Stimulated activated CD4-positive, alpha-beta T cell treated with anti-CD3 and anti-CD28 coated beads, TNF-alpha, amount 100 ng/mL, for 24 hours (primary cell): ENCODE data around the gene LDLRAD3.
A peak's percentile ranks its signal among the peaks of the same experiment; 100 is the strongest.

Source experiments
- DNase-seq, 3 experiments: peaks; one replicate each; pipeline ENCODE4 v3.0.0-alpha.2; 2020; ENCODE audit warnings: low read depth in 3 of 3

Gene LDLRAD3

GRCh38 chr11:36131721-36132397 lies 188.0 kb downstream of the LDLRAD3 start:
- DNase-seq = no peak

DNA sequence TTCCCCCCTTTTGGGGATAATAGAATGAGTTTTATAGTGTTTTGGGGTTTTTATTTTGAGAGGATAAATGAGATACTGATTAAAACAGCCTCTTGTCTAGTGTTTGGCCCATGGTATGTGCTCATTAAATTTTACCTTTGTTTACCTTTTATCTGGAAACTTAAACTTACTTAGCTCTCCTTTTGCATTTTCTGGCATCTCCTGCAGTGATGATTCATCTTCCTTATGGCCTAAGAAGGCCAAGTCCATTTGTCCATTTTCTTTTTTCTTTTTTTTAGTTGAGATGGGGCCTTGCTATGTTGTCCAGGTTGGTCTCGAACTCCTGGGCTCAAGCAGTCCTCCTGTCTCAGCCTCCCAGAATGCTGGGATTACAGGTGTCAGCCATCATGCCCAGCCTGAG lies 189.1 kb downstream of the LDLRAD3 start:
- no peak for DNase-seq

GRCh38 chr11:36135076-36135475 lies 191.2 kb downstream of the LDLRAD3 start:
- DNase-seq = no peak

DNA sequence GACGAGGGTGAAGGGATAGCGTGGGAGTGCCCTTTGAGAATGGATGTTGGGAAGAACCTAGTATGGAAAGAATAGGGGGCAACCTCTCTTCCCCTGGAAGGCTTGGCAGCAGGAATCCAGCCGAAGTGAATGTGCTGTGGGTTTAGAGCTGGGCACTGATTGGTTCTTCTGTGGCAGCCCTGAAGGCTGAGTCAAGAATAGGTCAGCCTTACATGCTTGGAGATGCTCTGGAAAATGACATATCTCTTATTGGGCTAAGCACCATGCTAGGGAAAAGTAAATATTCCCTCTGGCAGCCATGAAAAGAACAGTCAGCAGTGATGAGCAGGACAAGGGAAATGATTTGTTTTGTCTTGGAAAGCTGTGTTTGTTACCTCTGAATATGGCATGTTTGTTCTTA lies 195.9 kb downstream of the LDLRAD3 start:
- no peak for DNase-seq

DNA sequence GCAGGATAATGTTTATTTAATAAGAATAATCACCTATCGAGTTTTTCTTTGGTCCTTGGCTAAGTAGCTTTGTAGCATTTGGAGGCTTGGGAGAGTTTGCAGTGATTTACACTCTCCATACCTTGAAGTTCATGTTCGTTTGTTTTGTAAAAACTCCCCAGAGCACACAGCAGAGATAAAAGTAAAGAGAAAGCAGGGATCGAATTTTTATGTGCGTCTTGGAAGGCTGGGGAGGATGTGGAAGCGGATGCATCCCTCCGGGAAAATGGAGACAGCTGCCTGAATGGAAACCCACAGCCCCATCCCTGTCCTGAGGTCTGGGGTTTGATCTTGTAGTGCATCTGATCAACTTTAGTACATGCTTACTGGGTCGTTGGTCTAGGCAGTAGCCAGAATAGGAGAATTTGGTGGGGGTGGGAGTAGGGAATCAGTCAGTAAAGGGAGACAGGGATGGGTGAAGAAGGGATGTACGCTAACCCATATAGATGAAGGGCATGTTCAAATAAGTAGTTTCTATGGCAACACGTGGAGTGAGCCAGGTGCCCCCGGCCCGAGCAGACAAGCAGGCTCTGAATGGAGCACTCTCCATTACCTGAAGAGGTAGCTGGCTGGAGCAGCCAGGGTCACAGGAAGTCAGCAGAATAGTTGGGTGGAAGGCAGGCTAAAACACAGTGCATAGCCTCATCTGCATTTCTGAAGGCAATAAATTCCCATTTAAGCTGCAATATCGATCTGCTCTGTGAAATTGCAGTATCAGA lies 197.5 kb downstream of the LDLRAD3 start:
- no peak for DNase-seq

GRCh38 chr11:36141956-36142355 lies 198.1 kb downstream of the LDLRAD3 start:
- DNase-seq = no peak

DNA sequence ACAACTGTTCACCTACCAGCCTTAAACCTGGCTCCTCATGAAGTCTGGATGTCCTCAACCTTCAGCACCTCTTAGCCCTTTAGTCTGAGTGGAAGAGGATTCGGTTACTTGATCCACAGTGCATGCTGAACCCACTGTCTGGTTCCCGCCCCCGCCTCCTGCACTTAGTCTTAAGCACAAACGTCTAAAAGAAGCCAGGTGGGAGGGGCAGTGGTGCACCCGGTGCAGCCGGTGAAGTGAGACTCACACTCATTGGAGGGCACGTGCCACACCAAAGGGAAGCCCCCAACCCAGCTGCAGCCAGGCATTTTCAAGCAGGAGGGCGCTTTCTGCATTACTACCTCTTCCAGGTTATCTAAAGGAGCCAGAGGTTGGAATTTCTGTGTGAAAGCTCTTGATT lies 198.6 kb downstream of the LDLRAD3 start:
- DNase-seq = no peak

GRCh38 chr11:36142879-36143278 lies 199.0 kb downstream of the LDLRAD3 start:
- no peak for DNase-seq

DNA sequence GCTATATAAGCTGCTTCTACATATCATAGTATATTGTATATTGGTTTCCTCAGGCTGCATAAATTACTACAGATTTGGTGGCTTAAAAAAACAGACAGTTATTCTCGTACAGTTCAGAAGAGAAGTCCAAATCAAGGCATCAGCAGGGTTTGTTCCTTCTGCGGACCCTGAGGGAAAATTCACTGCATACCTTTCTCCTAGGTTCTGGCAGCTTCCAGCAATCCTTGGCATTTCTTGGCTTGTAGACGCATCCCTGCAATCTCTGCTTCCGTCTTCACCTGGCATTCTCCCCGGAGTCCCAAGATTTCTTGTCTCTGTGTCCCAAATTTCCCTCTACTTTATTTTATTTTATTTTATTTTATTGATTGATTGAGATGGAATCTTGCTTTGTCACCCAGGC lies 202.6 kb downstream of the LDLRAD3 start:
- DNase-seq = no peak

GRCh38 chr11:36147491-36147890 lies 203.6 kb downstream of the LDLRAD3 start:
- no peak for DNase-seq

- no peak for DNase-seq
These were observed 204.8 kb downstream of the LDLRAD3 start for GRCh38 chr11:36148701-36149100.

DNA sequence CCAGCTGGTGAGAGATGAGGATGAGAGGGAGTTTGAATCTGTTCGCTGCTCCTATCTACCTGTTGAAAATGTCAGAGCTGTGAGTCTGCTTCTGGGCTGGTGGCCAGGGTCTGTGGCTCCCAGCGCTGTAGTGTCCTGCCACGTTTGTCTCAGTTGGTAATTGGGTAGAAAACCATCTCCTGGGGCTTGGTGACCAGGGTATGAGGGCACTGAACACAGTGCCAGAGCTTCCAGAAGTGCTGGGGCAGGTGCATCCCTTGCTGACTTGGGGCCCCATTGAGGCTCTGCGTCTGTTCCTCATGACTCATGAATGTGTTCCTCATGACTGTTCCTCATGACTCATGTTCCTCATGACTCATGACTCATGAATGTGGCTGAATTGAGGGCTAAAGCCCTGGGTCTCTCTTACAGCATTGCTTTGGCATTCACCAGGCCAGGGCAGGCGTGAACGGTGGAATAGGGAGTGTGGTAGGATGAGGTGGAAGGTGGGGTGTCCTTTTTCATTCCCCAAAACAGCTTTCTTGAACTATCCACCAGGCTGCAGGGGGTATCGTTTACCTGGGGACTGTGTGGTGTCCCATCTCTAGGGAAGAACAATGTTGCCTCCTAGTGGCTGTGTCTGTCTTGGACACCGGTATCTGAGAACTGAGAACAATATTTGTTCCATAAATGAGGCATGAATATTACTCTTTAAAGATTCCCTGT lies 205.8 kb downstream of the LDLRAD3 start:
- DNase-seq = peak in 1 of 3 experiments; percentile 37

DNA sequence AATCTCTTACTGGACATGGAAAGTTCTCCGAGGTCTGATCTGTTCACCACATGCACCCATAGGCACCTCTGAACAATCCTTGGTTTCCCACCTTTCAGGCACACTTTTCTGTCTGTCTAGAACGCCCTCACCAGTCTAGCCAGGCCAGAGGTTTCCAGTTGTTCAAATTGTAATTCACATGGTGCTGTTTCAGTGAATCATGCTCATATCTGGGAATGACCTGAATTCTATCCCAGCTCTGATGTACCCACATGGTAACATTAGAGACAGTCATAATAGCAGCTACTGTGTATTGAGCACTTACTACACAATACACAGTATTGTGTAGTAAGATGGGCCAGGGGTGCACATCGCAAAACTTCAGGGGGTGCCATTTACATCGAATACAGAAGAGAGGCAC lies 207.1 kb downstream of the LDLRAD3 start:
- DNase-seq = no peak

DNA sequence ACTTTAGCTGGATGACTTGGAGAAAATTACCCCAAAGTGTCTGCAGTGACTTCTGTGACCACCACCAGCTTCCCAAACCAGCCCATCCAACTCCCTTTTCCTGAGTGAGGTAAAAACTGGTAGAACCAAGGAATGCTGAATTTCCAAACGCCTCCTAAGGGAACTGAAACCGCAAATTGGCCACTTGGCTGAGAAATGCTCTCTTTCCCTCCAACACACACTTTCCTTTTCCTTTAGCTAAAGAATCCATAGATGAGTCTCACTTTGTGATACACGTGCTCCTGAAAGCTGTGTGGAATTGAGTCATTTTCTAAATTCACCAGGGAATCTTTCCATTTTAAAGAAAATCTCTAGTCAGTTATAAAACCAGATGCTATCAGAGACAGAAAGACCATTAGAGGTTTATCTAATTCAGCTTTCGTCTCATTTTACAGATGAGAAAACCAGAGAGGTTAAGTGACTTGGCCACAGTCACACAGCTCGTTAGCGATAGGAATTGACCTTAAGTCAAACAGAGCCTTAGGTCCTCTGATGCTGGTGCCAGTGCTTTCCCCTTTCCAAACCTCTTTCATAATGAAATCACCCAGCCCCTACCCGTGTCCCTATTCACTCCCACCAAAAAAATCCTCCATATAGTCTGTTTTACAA lies 208.2 kb downstream of the LDLRAD3 start:
- no peak for DNase-seq

GRCh38 chr11:36153551-36153950 lies 209.7 kb downstream of the LDLRAD3 start:
- DNase-seq = no peak

GRCh38 chr11:36155124-36155561 lies 211.3 kb downstream of the LDLRAD3 start:
- no peak for DNase-seq

DNA sequence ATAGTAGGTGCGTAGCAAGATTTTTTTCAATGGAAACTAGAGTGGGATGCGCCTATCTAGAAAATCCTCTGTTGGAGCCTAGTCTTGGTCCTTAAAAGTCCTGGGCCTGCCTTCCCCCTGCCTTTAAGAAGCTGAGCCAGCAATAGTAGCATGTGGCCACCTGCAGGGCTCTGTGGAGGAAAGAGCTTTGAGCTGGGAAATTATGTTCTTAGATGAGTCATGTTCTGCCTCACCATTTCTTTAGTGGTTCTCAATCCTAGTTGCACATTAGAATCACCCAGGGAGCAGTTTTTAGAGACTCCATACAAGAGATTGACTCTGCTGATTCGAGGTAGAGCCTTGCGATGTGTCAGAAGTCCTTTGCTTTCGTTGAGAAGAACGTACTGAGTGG lies 211.9 kb downstream of the LDLRAD3 start:
- no peak for DNase-seq

DNA sequence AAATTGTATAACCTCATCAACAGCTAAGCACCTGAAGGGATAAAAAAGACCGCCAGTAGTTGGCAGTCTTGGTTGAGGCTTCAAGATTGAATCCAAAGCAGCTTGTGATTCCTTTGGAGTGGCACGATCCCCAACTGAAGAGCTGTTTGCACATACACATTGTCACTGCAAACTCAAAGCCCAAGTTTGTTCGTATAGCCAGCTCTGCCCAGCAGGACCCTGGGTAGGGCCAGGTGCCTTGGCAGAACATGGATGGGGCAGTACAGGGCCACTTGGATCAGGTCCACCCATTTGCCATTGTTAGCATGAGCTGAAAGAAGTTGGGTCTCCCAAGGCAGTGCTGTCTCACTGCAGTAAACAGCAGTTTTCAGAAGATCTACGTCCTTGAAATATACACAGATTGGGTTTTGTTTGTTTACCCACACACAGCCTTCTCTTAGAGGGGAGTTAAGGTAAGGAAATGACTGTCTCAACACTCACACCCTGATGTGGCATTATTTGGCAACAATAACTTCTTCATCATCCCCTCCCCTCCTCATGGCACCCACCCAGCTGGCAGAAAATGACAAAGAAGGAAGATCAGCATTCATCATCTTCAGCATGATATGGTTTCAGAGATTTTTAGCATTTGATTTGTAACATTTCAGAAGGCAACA lies 212.4 kb downstream of the LDLRAD3 start:
- no peak for DNase-seq

GRCh38 chr11:36156817-36157519 lies 213.1 kb downstream of the LDLRAD3 start:
- DNase-seq = no peak

- no peak for DNase-seq
These were observed 216.2 kb downstream of the LDLRAD3 start for GRCh38 chr11:36160091-36160490.

GRCh38 chr11:36161572-36161971 lies 217.7 kb downstream of the LDLRAD3 start:
- DNase-seq = no peak
